Prostate gland (tissue), 2 donors: Measurements from ENCODE around the gene DEAF1.

Experiments
- CTCF ChIP-seq, 4 experiments: fragments of 200-600 bp in 2 of 4; fragments of 450-650 bp in 2 of 4; sonication (generic) in 2 of 4; IDR thresholded peaks; 1 replicate in 3 of 4; 2 replicates in 1 of 4; pipeline ENCODE4 v1.5.1; 2016 to 2019; ENCODE audit warnings: antibody characterized with exemption in 4 of 4, mild to moderate bottlenecking in 2 of 4, moderate library complexity in 2 of 4
- POLR2A ChIP-seq: fragments of 450-650 bp; IDR thresholded peaks from one replicate; pipeline ENCODE4 v1.6.1; 2016; ENCODE audit warnings: antibody characterized with exemption, mild to moderate bottlenecking
- POLR2AphosphoS5 ChIP-seq: sonication (generic); formaldehyde crosslinking; IDR thresholded peaks from one replicate; pipeline ENCODE4 v1.6.1; 2017; ENCODE audit warnings: antibody characterized with exemption

- TF ChIP-seq POLR2AphosphoS5 (no peak), POLR2A (no peak), CTCF (IDR thresholded peaks at IDR 0.05) (no peak)
These were observed 27.4 kb upstream of the DEAF1 start for GRCh38 chr11:722346-722811.
